GM19397 (cell line): ENCODE results near the gene HES6.
"Not testable (repeated sequence)": the region's sequence is repeated elsewhere in the genome, so short reads cannot be mapped to it uniquely, and the experiment has no call there.

ENCODE experiments used
- ATAC-seq: cut with Tn5 transposase; IDR thresholded peaks from one replicate; pipeline ENCODE4 v1.9.1; 2021; ENCODE audit warnings: mild to moderate bottlenecking, moderate library complexity; ENCODE audit not compliant: unreplicated experiment

HES6 gene

GRCh38 chr2:238273433-238273832 is 33.6 kb upstream of the HES6 start:
- ATAC-seq: not testable (repeated sequence)

DNA sequence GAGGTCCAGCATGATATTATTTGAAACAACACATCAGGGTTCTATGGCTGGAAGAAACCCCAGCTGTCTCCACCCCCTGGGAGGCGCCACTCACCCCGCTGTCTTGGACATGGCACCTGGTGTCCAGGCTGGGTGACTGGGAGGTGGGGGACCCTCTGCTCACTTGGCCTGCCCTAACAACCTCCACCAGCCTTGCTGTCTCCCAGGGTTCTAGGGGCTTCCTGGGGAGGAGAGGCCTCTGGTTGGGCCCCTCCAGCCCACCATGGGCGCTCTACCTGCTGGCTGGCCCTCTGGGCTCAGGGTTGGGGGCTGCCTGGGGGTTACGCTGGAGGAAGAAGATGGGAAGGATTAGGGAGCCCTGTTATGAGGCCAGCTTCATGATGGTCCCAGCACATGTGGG is 32.3 kb upstream of the HES6 start:
- ATAC-seq: no peak

DNA sequence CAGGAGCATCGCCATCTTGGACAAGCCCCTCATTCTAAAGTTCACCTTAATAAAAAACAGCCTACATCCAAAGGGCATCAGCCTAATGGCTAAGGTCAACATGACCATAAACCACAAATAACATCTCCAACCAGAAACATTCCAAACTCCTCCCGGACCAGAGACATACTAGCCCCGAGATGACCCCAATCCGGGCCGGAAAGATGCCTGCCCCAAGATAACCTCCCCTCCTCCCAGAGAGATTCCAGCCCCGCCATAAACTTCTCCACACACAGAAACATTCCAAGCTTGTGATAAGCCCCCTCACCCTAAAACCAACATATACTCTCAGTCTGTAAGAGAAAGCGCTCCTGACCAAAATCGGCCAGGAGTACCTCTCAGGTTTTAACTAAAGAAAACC is 31.8 kb upstream of the HES6 start:
- not testable (repeated sequence) for ATAC-seq

DNA sequence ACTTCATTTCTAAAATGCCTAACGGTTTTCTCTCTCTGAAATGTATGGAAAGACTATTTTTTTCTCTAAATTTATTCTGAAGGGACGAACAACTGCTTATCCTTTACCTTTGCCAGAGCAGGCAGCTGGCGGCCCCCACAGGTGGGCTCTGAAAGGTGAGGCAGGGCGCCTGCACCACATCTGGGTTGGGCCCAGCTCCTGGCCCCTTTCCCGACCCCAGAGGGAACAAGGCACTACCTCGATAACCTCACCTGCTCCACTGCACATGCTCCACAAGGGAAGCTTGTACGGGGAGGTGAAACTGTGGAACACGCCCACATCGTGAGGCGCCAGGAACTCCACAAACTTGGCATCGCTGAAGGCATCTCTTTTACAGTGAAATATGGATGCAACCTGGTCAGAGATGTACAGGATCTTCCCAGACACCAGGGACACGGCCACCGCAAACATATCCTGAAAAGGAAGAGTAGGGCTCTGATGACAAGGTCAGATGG is 31.3 kb upstream of the HES6 start:
- ATAC-seq: no peak

DNA sequence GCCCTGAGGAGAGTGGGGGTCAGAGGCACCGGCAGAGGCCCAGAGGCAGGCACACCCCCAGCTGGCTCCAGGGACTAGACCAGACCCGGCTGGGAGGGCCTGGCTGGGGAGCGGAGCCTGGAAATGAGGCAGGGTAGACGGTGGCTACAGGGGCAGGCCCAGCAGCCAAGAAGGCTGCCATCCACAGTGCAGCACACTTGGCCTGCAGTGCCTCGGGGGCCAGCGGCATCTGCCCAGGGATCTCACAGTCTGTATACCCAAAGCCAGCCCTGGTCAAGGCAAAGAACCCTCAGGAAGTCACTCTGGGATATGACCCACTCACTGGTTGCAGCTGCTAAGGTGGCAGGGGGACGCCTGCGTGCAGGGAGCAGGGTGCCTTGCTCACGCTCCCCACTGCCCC is 30.8 kb upstream of the HES6 start:
- ATAC-seq: no peak

DNA sequence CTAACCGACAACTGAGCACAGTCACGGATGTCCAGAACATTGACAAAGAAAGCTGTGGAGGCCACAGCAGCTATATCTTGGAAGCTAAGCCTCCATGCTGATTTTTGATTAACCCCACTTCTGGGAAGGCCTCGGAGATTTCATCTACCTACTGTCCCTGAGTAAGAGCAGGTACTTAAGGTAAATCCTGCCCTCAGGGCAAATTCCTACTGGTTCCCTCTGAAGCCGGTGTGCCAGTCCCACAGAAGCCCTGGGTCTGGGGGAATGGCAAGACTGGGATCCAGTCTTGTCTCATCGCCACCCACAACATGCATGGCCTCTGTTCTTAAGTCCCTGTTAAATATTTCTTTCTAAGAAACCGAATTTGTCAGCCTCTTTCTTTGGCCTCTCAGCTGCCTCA is 29.9 kb upstream of the HES6 start:
- no peak for ATAC-seq

DNA sequence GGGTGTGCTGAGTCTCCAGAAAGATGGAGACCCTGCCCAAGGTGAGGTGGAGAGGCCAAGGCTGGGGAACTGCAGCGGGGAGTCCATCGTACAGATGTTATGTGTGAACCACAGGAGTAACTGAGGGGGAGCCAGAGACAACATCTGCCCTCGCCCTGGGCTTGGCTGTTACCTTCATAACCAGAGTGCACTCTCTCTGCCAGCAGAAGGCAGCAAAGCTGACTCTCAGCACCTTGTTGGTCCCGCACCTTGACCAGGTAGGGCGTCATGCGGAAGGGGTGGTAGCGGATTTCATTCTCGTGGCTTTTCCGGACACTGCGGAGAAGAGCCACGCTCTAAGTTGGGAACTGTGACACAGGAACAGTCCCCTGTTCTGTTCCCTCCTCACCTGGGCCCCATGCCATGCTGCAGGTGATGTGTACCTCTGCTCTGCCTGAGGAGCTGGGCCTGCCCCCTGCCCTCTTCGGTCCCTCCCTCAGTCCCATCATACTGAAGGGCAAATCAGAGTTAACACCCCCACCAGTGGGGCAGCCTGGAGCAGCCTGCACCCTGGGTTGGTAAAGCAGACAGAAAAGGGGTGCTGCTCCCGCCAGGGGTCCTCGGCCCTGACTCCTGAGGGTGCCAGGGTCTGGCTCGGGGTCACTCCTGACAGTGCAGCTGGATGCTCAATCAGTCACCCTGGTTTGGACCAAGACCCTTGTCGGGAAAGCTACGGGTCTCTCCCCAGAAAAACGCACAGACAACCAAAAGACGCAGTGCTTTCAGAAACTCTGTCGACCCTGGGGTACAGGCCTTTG is 28.2 kb upstream of the HES6 start:
- ATAC-seq: no peak

DNA sequence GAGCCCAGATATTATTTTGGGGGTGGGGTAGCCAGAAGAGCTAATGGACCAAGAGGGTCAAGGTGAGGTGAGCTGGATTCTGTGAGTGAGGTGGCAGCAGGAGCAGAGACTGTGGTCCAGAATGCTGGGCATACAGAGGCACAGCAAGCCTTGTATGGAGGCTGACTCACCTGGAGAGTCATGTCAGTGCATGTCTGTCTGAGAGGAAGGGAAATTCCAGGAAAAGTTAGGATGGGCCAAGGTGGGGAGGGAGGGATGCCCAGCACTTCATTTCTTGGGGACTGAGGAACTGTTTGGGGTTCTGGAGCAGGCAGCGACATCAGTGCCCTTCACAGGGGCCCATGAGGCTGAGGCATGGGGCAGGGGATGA is 27.5 kb upstream of the HES6 start:
- no peak for ATAC-seq

- no peak for ATAC-seq
Observed at GRCh38 chr2:238265605-238266004, 25.8 kb upstream of the HES6 start.

- no peak for ATAC-seq
Observed at GRCh38 chr2:238264072-238264460, 24.2 kb upstream of the HES6 start.

- no peak for ATAC-seq
Observed at GRCh38 chr2:238263204-238264071, 23.6 kb upstream of the HES6 start.

DNA sequence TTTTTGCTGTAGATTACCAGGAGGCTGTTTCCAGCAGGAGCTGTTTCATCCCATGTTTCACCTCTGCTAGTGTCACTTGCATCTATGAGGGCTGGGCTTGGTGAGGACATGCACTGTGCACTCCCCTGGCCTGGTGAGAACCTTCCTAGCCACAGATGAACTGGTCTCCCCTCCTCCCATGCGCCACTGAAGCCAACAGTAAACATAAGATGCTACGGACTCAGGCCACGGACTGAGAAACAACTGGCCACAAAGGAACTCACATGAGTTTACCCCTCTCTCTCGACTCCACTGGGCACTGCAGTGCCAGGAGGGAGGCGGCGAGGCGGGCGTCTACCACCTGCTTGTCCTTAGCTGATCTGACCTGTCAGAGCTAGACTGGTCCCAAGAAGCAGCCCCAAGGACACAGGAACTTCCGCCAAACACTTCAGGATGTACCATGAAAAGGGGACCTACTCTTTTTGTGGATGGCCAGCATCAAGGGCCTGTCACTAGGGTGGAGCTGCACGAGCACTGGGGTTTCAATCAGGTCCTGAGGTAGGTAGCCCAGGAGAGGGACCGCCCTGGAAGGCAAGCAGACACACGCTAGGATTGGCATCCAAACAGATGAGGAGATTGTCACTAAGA is 22.8 kb upstream of the HES6 start:
- ATAC-seq: no peak

GRCh38 chr2:238261718-238262375 is 22.0 kb upstream of the HES6 start:
- no peak for ATAC-seq

DNA sequence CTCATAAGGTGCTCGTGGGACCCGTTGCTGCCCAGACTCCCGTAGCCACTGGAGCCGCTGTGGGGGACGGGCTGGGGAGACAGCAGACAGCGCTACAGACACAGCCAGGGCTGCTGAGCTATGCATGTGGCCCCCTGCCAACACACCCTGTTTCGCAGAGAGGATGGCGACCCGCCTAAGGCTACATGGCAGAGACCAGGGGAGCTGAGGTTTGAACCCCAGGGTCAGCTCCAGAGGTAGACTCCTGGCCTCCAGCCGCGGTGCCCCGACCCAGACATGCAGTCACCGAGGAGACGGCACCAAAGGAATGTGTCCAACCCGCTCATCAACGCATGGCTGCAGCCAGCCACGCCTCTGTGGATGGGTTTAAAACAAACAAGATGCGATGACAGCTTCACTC is 21.0 kb upstream of the HES6 start:
- no peak for ATAC-seq

DNA sequence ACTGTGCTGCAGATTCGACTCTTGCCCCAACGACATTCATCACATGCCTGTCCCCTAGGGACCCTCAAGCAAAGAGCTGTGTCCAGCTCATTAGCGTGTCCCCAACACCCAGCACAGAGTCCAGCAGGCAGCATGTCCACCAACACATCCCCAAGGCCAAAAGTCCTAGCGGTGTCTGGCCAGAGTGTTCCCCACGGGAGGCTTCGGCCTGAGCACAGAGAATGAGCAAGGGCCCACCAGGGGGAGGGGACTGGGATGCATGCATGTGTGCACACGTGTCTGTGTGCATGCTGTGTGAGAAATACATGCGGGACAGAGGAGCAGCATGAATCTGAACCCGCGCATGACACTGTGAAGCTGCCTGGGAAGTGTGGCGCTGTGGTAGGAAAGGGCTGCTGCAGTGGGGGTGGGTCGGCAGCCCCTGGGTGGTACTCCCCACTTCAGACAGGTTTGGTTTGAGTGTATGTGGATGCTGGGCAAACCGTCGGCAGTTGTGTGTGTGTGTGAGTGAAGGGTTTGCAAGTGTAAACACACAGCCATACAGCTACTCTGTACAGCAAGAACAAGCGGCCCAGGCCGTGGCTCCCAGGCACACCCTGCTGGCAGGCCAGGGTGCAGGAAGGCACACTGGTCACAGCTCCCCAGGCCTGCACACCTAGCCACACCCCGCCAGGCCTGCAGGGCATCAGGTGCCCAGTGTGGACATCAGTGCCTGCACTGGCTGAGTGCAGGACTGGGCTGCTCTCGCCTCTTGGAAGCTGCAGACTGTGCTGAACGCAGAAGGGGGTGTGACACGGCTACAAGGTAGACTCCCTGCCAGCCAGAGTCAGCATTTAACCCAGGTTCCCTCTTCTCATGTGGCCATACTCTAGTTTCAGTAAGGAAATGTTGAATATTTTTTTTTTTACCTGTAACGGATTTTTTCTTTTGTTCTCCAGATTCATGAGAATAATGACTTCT is 19.5 kb upstream of the HES6 start:
- ATAC-seq: no peak

DNA sequence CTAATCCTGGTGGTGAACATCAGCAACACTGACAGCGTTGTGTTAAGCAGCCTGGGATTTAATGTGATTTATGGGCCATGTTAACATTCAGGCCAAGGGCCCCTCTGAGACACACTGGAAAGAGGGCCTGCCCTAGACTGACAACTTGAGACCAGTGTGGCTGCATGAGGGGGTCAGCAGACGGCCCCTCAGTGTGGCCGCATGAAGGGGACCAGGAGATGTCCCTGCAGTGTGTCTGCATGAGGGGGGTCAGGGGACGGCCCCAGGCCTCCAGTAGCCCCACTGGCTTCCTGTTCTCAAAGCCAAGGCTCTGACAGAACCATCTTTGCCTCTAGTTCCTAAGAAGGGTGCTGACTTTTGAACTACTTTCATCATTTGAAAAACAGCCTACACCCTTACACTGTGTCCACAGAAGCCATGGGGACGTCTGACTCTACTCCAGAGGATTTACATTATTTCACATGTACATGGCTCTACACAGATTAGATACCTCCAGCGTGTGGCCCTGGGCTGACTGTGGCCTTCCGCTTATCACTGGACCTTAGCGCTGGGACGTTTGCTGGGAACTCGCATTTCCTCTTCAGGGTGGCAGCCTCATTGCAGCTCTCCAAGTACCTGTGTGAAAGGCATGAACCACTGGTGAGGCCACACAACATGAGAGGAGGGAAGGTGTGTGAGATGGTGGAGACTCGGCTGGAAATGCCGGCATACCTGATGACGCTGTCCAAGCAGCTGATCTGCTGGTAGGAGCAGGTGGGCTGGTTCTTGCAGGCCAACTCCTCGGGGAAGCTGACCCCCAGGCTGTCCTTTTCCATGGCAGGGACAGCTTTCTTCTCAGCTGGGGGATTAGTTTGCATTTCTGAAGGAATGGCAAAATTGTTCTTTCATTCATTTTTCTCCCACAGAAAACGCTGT is 18.2 kb upstream of the HES6 start:
- no peak for ATAC-seq

DNA sequence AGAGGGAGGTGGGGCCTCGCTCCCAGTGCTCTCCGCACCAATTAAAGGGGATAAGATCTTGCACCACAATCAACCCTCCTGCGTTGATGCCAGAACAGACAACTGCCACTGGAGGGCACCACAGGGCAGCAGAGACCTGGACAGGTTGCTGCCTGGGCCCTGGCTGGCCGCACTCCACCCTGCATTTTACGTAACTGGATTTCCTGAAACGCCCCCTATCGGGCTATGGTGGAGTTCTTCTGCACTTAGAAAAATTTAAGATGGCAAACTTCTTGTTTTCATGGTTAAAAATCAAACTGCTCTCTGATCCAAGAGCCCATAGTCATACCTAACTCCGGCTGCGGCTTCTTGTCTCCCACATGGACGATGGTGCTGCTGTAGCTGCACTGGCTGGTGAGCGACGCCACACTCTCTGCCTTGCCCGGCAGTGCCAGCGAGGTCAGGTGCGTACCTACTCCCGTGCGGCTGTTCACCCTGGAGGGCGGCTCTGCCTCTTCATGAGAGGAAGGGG is 16.8 kb upstream of the HES6 start:
- peak; percentile 40 for ATAC-seq

- no peak for ATAC-seq
Observed at GRCh38 chr2:238256111-238256510, 16.3 kb upstream of the HES6 start.

DNA sequence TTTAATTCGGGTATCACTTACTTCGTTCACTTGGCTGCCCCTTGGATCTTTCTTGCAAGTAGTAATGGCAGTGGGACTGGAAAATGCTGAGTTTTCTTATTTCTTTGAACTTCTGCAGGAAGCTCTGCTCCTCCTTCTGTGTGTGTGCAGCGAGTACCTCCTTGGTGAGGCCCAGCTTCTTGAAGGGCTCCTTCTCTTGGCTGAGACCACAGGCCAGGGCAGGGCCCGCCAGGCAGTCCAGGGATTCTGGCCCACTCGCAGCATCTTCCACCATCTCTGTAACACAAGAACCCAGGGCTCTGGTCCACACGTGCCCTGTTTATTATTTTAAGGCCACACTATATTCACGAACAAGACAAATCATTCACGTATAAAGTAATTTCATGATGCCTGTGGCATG is 15.8 kb upstream of the HES6 start:
- no peak for ATAC-seq
